DMS 273 treated with DMSO at 0.1 percent for 48 hours (cell line): ENCODE data around the gene SEZ6L.
"Not testable (repeated sequence)": the region's sequence is repeated elsewhere in the genome, so short reads cannot be mapped to it uniquely, and the experiment has no call there.

Experiments used
- DNase-seq: peaks from one replicate; lab custom pipeline; 2025; lab: John Stamatoyannopoulos, UW

Gene SEZ6L

DNA sequence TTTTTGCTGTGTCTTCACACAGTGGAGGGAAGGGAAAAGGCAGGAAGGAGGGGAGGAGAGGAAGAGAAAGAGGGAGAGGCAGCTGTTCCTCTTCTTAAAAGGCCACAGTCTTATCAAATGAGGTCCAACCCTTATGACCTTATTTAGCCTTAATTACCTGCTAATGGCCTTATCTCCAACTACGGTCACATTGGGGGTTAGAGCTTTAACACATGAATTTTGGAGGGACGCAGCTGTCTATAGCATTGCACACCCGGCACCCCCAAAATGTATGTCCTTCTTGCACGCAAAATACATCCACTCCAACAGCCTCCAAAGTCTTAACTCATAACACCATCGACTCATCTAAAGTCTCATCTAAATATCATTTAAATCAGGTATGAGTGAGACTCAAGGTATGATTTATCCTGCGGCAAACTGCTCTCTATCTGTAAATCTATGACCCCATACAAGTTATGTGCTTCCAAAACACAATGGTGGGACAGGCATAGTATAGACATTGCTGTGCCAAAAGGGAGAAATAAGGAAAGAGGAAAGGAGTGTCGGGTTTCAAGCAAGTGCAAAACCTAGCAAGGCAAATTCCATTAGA, 214.8 kb downstream of the SEZ6L start:
- DNase-seq: no peak

DNA sequence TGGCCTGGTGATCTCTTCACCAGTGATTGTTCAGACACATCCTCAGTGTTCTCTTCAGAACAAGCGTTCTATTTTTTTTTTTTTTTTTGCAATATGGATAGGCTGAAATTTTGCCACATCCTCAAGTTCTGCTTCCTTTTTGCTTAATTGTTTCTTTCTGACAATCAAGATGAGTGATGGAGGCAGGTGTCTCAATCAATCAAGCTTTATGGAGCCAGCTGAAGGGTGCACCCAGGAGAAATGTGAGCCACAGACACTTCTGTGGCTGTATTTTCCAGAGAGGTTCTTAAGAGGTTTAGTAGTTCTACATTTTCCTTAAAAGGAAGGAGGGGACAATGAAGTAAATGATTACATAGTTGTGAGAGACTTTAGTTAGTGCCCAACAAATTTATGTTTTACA, 215.9 kb downstream of the SEZ6L start:
- DNase-seq: no peak

DNA sequence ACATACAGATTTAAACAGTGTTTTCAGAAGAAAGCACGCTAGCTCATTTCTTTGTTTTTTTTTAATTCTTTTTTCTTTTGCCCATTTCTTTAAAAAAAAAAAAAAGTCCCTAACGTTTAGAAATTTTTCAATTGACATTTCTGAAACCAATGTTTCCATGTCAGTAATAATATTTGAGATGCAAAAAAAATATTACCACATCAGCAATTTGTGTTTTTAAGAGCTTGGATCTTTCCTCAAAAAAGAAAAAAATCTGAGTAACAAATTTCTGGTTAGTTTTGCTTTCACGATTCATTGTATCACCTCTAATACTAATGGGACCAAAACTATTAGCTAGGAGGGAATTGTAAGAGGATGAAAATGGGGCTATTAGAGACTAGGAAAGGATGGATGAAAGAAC, 219.9 kb downstream of the SEZ6L start:
- no peak for DNase-seq

DNA sequence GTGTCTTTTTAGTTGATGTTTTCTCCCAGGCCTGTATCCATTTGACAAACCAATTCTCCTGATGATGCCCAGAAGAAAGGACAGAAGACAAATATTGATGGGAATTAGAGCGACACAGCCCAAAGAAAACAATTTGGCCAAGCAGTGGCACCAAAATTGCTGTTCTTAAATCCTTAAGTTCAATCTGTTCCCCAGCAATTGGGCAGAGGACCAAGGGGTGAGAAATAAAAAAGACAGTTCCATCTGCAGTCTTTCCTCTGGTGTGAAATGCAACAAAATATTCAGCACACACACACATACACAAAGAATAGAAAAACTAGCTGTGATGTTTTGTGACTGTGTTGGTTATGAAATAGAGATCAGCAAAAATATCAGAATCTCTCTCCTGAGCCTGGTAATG, 221.8 kb downstream of the SEZ6L start:
- DNase-seq: no peak

DNA sequence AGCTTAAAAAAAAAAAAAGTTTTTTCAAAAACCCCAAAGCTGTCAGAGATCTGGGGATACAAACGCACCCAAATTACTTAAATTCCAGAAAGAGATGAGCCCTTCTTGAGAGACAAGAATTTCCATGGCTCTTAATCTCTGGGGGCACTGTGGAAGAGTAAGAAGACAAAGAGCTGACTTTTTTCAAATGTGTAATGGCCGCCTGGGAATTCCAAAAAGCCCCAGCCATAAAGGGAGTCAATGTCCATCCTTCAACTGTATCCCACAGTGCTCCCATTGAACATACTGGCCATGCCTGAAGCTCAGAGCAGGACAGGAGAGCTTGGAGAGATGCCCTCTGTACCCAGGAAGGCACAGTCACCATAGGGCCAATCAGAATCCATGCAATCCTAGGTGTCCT, 222.4 kb downstream of the SEZ6L start:
- DNase-seq: no peak

DNA sequence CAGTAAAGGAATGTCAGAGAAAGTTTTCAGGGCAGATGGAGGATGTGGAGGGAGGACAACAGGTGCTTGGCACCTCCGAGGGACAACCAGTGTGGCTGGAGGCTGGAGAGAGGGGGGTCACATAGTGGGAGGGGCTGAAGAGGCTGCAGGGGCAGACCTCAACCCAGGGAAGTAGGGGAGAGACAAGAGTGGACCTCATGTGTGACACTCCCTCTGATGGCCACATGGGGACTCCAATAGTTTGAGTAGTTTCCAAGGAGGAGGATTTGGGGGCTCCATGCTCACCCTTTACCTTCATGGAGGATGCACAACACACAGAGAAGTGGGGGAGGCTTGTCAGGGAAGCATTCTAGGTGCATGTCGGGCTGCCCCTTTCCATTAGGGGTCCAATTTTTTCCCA, 224.7 kb downstream of the SEZ6L start:
- DNase-seq: no peak

DNA sequence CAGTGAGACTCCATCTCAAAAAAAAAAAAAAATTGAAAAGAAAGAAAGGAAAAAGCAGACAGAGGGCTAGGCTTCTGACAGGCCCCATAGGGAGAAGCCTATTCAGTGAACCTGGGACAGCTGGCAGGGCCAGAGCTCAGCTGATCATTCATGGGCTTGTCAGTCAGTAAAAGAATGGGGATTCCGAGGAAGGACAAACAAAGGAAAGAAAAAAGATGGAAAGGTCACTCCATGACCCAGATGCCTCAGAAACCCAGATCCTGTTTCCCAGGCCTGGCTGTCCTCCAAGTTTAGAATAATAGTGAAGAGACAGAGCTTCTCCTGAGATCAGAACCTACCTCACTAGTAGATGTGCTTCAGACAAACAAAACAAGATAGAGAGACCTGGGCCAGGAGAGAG, 225.5 kb downstream of the SEZ6L start:
- DNase-seq: no peak

DNA sequence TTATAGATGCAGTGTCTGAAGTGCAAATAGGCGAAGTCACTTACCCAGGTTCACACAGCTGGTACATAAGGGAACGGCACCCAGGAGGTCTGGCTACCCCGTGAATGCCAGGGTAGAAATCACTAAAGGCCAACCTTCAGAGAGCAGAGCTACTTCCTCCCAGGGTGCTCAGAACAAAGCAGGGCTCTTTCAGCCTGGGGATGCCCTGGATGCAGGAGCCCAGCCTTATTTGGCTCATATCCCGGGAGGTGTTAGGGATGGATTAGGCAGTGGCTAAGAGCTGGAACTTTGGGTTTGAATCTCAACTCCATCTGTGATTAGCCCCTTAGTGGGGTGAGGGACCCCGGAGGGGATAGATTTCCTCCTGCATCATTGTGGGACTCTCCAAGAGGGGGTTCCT, 226.7 kb downstream of the SEZ6L start:
- DNase-seq: no peak

DNA sequence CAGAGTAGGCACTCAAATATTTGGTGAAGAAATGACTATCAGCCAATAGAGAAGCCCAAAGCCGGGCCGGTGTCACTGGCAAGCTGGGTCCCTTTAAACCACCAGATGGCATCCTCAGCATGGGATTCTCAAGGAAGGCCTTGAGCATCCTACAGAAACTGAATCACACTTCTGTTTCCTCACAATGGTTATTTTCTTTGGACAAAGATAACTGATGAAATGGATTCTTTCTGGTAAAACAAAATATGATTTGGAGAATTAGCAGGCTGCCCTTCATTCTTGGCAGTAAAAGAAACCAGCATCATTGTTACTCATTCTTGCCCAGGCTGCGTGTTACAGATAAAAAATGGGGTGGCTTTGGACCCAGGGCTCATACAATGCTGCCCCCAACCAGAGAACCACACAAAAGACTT, 229.5 kb downstream of the SEZ6L start:
- DNase-seq: no peak

DNA sequence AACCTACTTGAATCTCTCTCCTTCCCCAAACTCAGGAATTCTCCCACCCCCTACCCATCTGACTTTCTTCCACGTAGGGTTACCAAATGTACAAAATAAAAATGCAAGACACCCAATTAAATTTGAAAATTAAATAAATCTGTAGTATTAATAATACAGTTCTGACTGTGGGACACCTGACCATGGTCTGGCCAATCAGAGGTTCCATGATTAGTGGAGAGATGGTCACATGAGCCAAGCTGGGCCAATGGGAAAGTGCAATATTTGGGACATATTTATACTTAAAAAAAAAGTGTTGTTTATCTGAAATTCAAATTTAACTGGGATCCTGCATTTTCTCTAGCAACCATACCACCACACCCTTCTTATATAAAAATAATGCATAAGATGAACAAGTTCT, 230.0 kb downstream of the SEZ6L start:
- DNase-seq: no peak

DNA sequence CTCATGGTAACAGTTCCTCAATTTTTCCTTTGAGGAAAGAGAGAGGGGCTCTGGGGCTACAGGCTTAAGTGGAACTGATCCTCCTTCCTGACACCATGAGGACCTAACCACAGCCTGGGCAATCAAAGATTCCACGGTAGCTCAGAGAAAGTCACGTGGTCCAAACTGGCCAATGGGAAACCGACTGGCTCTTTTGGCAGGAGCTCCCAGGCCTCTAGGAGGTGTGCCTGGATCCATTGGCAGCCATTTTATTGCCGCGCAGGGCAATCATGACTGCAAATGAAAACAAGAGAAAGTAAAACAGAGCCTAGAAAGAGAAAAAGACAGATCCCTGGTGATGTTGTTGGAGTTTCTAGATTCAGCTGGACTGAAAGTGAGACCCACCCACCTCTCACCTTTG, 232.5 kb downstream of the SEZ6L start:
- DNase-seq: no peak

DNA sequence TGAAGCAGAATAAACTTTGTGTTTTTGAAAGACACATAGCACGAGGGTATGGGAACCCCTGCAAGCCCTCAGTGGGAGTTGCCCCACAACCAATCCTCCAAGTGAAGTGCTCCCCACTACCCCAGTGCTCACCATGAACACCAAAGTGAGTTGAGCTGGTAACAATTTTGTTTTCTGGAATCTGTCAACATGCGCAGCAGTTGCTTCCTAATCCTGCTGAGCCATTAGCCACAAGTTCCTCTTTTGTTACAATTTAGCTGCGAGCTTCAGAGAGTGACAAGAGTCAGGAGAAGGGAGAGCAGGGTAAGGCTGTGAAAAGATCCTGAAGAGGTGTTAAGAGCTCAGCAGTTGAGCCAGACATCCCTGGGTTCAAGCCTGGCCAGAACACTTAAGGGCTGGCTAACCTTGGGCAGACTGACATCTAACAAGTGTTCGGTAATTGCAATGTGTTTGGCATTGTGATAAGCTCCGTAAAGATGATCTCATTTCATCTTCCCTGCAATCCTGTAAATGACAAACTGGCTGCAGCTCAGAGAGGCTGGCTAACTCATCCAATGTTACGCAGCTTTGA, 235.7 kb downstream of the SEZ6L start:
- no peak for DNase-seq

DNA sequence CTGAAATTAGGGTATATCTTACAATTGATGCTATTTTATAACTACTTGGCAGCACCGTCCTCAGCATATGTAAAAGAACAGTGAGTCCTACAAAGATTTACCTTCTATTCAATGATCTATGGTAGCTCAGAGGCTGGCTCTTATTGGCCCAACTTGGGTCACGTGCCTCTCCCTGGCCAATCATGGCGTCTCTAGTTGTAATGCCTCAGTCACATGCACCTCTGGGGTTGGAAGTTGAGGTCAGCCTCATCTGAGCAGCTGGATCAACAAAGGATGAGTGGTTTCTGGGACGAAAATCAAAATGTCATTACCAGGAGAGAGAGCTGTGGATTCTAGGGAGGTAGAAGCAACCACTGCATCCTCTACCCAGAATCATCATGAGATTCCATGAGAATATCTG, 236.9 kb downstream of the SEZ6L start:
- DNase-seq: no peak

DNA sequence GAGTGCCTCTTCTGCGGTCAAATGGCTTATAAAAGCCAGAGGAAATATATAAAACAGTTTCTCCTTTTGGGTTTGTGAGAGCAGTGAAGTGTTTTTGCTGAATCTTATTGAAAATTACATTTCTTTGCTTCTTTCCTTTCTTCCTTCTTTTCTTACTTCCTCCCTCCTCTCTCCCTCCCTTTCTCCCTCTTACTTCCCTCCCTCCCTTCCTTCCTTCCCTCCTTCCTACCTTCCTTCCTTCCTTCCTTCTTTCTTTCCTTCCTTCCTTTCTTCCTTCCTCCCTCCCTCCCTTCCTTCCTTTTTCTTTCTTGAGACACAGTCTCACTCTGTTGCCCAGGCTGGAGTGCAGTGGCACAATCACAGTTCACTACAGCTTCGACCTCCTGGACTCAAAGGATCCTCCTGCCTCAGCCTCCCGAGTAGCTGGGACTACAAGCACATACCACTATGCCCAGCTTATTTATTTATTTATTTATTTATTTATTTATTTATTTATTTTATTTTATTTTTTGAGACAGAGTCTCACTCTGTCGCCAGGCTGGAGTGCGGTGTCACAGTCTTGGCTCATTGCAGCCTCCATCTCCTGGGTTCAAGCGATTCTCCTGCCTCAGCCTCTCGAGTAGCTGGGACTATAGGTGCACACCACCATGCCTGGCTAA, 239.4 kb downstream of the SEZ6L start:
- DNase-seq: not testable (repeated sequence)

DNA sequence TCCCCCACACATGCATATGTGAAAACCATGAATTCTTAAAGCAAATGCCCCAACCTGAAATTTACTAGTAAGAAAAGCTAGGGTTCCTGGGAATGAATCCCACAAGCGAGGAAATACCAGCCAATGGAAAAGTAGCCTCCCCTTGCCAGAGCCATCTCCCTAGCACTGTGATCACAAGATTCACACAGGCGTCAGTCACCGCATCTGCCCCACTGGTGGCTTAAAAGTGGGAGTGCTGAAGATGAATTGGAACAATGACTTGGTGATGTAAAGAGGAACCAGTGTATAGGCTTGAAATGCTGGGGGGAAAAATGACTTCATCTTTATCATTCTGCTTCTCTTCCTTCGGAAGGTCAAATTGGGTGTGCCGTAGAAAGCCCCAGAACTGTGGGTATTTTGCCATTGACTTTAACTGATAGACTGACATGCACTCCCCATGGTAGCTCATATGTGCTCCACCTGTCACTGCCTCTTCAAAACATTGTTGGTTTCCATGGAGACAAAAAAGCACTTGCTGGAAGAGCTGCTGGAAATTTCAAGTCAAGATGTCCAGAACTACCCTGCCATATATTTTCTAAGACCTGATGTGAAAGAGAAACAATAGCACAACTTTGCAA, 240.6 kb downstream of the SEZ6L start:
- DNase-seq: no peak

DNA sequence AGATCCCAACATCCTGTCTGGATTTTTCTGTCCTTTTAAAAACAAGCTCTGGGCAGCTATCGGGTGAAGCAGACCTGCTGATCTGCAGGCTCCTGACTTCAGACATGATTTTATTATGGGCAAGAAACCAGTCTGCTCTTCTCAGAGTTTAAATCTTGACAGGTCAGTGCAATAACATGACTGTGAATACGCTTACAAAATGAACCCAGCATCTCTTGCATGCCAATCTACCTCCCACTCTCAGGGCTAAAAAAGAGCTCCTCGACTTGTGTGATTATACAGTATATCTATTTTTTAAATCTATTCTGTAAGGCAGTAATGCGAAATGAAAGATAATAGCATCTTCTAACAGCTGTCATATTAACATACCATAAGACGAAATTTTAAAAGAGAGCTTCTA, 241.1 kb downstream of the SEZ6L start:
- DNase-seq: no peak

DNA sequence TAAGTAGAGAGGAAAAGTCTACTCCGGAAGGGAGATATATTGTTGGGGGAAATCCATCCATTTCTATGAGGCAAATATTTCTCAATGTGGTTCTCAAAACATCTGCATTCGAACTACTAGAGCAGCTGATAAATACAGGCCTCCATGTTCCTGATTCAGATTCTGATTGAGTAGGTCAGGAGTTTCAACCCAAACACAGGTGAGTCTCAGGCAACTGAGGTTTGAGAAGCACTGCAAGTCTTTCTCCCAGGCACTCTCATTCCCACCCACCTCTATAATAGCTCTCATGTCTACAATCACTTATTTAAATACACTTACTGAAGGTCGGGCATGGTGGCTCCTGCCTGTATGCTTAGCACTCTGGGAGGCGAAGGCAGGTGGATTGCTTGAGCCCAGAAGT, 245.1 kb downstream of the SEZ6L start:
- no peak for DNase-seq

DNA sequence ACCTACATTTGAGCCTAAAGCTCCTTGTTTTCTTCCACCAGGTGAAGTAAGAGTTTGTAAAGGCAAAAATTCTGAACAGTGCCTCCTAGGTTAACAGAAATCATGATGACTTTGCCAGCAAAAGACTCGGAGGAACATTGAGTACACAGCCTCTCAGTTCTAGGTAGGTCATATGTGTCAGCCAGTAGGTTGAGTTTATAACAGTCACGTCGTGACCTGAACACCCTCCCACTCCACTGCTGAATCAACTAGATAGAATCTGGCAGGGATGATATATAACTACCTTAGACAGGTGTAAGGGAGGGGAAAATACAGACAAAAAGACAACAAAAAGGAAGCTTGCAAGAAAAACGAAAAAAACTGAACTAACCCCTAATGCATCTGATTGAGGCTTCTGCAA, 247.0 kb downstream of the SEZ6L start:
- DNase-seq: no peak

DNA sequence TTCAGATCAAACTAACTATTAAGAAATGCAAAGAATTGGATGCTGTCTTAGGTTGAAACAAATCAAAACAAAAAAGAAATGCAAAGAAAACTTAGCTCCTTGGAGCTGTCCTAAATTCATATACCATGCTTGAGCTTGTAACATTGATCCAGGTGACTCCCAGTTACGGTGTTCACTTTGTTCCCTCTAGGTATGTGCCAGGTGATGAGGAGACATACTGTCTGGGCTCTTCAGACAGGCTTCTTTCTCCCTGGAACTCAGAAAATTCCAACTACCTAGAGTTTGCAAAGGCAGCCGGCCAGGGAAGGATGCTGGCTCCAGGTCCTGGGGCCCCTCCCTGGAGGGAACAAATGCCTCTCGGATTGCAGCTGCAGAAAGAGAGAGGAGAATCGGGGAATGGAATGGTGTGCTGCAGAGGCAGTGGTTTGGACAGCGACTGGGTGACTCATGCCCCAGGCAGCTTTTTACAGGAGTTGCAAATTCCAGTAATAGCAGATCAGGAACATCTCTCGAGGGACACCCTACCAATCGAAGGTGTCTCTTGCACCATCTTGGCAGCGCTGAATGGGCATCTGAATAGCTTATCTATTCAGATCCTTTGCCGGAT, 247.5 kb downstream of the SEZ6L start:
- DNase-seq: no peak

DNA sequence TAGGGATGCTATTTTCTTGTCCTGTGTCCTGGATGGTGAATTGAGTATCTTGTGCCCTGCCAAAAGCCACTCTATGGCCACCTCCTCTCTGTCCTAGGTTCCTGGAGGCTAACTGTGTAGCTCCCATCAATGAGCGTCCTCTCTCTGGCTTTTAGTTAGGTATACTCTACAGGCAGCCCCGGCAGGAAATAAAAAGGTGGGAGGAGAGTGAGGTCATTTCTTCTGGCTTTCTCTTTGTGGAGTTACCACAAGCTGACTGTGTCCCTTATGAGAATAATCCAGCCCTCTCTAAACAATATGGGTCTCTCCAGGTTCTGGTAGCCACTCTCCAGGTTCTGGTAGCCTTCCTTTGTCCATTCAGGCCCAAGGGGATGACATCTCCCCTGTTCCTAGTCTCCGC, 248.1 kb downstream of the SEZ6L start:
- DNase-seq: no peak

DNA sequence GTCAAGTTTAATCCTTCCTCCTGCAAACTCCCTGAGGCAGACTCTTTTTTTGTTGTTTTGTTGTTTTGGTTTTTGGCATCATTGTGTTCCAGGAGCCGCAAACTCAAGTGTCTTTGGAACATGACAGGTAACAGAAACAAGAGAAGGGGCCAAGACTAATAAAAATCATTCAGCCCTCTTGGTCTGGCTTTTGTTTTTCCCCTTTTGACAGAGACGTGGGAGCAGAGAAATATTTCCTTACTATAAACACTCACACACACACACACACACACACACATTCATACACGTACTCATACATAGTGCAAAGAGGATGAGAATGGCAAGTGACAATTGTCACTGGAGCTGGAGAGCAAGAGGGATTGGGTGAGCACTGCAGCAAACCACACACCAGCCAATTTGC, 249.4 kb downstream of the SEZ6L start:
- DNase-seq: no peak

DNA sequence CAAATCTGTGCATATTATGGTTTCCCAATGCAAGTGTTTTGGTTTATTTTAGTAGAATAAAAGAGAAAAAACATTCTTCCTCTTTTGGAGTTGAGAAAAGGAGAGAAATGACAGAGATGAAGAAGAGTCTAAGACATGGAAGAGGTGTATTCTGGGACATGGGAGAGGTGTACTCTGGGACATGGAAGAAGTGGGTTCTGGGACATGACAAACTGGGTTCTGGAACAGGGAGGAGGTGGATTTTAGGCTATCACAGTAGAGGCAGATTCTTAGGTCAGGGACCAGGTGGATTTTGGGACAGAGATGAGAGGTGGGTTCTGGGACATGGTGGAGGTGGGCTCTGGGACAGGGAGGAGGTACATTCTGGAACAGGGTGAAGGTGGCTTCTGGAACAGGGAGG, 257.7 kb downstream of the SEZ6L start:
- no peak for DNase-seq
